NCI-H1436 treated with DMSO at 0.1 percent for 48 hours (cell line): ENCODE data around the gene AKT1S1.
A peak's percentile ranks its signal among the peaks of the same experiment; 100 is the strongest.

Experiments used
- DNase-seq: peaks from one replicate; lab custom pipeline; 2025; lab: John Stamatoyannopoulos, UW

AKT1S1 gene

DNA sequence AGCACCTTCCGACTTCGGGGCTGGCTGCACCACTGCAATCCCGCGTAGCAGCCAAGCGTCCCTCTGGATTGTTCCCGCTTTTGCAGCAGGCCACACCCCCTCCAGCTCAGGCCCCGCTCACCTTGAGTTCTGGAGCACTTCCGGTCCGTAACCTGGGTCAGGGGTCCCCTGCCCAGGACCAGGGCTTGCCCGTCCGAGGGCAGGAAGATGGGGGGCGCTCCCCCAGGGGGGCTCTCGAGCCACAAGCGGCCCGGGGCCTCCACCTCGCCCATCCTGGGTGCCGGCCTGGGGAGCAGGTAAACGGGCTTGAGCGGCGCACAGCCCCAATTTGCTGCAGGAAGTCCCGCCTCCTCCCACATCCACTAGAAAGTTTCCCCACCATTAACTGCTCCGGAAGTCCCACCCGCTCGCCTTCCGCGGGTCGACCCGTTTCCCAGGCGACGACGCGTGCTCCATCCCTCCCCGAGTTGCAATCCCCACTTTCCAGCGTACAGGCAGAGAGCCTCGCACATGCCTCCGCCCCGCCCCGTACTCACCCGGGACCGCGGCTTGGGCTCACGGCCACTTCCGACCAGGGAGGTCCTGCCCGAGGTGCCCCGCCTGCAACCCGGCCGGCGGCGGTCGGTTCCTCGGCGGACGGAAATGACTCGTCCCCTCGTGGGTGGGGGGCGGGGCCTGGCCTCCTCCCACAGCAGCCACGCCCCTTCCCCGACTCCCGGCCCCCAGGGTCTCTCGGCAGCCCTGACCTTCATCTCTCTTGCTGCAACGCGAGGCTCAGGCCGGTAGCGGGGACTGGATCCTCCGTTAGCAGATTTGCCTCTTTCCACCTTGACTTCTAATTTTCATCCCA is 10.0 kb downstream of the AKT1S1 start, which contains the start of gene PNKP:
Gene PNKP, minus strand, starts transcription at position 644 of the 850 bp plus-strand sequence. Its CDS starts 372 bp downstream, at position 272.
- peak; percentile 84 for DNase-seq

- DNase-seq: no peak
Measured at GRCh38 chr19:49864890-49865289, 12.3 kb downstream of the AKT1S1 start.

- no peak for DNase-seq
Measured at GRCh38 chr19:49863935-49864320, 13.2 kb downstream of the AKT1S1 start.

DNA sequence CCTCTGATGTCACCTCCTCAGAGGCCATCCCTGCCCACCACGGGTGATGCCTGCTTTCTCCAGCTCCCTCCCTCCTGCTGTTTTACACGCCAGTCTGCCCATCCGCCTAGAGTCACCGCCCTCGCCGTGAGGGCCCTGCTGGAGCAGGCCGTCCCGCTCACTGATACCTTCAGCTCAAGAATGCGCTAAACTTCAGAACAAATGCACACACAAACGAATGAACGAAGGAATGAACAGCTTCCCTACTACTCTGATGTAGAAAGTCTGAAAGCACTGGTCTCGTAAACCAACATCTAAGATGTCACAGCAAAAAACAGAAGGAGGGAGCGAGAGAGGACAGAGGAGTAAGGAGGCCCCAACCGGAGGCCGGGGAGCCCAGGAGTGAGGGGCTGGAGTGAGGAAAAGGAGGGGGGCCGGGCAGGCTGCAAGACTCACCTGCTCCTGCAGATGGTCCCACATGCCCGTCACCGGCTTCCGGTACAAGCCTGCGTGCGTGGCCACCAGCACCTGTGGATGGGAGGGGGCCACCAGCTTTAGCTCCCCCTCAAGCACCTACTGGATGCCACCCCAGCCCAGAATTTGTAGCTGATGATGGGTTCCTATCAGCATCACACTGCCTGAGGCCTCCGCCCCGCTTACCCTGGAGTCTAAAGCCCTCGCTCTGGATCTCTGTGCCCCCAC is 13.8 kb downstream of the AKT1S1 start:
- DNase-seq: no peak

DNA sequence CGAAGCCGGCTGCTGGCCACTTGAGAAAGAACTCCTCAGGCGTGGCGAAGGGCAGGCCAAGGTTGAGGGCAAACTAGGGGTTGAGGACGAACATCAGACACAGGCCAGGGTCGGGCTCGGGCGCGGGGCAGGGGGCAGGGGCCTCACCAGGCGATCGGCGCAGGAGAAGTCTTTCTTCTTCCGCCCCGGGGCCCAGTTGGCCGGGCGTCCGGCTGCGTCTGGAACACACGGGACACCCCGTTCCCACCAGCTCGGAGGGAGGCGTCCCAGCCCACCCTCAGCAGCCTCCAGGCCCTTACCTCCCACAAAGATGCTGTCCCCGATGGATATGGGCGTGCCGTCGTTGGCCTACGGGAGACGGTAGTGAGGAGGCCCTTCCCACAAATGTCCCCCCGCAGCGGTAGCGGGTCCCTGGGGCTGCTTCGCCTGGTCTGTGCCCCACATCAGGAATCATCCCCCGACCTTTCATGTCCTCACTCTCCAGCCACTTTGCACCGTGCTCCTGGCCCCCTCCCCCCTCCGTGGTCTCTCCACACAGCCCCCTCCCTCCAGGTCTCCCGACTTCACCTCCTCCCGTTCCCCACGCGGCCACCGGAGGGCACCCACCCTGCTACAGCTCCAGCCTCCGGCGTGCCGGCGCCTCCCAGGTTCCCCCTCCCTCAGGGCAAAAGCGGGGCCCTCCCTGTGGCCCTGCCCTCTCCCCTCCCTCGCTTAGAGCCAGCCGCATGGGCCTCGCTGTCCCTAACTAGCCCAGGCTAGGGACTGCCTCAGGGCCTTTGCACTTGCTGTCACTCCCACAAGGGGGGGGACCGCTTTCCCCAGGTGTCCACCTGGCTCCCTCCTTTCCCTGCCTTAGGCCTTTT is 14.5 kb downstream of the AKT1S1 start:
- DNase-seq: no peak

DNA sequence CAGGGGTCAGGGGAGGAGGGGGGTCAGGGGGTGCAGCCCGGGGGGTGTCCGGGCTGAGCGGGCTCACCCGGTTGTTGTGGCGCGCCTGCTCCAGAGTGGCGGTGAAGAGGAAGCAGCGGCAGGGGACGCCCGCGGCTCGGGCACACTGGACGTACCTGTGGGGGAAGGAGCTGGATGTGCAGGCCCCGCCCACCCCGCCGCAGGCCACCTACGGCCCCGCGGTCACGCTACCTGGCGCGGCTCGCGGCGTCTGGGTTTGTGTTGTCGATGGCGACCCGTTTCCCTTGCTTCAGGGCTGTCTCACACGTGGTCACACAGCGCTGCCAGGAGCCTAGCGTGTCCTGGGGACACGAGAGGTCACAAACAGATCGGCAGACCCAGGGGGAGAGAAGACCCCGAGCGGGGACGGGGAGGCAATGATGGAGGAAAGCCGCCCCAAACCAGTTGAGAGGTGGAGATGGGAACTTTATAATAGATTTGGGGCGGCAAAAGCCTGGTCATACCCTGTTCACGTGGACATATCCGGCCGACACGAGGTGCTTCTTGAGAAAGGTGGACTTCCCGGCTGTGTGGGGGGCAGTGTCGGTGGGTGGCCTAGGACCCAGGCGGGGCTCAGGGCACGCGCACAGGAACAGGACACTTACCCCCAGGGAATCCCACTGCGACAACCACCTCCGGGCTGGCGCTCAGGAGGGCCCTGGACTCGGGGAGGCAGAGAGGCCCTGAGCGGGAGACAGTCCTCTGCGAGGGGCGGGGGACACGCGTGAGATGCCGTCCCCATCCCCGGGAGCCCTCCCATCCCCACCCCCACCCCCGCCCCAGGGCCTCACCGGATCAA is 15.4 kb downstream of the AKT1S1 start:
- no peak for DNase-seq

DNA sequence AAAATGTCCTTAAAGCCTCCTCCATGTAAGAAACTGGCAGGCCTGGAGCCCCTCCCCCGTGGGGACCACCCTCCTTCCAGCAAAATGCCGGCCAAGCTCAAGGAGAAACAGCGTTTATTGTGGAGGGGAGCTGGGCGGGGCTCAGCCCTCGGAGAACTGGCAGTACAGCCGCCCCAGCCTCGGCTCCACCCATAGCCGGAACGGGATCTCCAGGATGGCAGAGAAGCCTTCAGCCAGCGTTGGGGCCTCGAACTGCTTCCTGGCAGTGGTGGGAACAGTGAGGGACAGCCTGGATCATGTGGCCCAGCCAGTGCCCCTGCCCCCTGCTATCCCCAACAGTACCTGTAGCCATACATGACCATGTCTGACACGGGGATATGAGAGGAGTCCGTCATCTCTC is 16.0 kb downstream of the AKT1S1 start:
- DNase-seq: no peak

DNA sequence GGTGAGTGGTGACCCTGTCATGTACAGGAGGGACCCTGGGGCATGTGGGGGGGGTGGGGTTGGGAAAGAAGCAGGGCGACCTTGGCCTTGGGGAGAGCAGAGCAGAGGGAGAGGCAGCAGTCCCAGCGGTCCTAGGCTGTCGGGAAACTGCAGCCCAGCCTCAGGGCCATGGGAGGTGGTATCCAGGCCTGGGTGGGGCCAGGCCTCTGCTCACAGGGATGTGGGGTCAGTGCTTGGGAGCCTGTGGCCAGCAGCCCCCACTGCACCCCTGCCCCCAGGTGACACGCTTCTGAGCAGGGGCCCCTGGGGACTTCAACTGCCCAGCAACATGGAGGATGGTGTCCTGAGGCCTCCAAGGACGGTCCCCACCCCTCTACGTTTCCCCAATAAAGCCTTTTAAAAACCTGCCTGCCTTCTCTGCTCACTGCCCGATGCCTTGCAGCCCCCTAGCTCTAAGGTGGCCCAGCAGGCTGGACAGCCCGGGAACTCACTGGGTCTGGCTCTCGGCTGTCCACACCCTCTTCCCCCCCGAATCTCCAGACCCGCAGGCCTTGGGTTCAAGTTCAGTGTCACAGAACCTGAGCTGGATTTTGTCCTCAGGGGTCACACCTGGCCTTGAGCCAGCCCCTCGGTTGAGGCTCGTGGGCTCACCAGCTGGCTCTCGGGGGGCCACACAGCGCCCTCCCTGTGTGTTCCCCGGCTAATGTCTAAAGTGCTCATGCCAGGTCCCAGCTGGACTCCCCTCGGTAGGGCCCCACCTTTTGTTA is 16.6 kb downstream of the AKT1S1 start:
- DNase-seq: no peak

DNA sequence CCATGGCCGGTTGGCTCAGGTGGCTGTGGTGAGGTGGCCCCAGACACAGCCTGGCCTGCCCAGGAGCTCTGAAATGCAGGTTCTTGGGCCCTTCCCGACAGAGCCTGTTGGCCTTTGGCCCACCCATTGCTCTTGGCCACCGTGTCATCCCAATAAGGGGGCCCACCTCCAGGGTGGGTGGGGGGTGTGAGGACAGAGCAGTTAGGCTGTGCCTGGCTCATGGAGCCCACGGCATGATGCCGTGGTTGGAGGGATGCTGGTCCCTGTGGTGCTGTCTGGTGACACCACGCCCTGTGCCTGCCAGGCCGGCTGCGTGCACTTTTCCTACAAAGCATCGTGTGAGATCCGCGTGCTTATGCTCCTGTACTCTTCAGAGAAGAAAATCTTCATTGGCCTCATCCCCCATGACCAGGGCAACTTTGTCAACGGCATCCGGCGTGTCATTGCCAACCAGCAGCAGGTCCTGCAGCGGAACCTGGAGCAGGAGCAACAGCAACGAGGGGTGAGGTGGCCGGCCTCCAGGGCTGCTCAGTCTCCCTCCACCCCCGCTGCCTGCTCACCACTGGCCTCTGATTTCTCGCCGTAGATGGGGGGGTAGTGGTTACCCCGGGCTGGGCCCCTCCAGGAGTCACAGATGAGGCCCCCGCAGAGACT is 17.3 kb downstream of the AKT1S1 start:
- no peak for DNase-seq

DNA sequence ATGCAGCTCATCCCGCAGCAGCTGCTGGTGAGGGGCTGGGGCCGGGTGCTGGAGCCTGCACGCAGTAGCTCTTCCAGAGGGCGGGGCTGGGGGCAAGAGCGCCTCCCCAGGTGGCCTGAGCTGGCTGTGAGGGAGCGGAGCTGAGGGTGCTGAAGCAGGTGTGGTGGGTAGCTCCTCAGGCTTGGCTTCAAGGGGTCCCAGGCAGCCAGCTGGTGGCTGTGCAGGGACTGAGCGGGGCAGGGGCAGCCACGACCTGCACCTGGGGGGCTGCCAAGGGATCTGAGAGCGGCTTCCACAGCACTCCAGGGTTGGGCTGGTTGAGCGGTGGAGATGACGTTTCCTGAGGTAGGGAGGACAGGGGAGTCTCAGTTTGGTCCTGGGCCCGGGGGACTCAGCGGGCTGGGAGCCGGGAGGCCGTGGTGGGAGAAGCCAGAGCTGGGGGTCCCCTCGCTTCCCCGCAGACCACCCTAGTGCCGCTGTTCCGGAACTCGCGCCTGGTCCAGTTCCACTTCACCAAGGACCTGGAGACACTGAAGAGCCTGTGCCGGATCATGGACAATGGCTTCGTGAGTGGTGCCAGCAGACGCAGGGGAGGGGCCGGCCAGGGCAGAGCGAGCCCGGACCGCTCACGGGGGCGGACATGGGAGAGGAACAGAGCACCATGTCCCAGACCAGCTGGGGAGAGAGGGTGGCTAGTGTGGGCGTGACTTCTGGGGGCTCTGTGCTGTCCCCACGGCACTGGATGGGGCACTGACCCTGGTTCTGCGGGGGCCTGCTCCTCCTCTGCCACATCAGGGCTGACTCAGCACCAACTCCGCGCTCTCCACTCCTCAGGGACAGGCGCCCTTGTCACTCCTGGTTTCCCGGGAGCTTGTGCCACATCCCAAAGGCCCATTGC is 18.8 kb downstream of the AKT1S1 start:
- no peak for DNase-seq

DNA sequence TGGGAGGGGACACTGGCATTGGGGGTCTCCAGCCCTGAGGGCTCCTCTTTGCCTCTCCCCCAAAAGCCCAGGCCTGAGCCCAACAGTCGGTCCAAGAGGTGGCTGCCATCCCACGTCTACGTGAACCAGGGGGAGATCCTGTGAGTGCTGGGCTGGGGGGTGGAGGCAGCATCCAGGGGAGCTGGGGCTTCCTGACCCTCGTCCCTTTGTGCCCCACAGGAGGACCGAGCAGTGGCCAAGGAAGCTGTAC is 19.4 kb downstream of the AKT1S1 start:
- no peak for DNase-seq

DNA sequence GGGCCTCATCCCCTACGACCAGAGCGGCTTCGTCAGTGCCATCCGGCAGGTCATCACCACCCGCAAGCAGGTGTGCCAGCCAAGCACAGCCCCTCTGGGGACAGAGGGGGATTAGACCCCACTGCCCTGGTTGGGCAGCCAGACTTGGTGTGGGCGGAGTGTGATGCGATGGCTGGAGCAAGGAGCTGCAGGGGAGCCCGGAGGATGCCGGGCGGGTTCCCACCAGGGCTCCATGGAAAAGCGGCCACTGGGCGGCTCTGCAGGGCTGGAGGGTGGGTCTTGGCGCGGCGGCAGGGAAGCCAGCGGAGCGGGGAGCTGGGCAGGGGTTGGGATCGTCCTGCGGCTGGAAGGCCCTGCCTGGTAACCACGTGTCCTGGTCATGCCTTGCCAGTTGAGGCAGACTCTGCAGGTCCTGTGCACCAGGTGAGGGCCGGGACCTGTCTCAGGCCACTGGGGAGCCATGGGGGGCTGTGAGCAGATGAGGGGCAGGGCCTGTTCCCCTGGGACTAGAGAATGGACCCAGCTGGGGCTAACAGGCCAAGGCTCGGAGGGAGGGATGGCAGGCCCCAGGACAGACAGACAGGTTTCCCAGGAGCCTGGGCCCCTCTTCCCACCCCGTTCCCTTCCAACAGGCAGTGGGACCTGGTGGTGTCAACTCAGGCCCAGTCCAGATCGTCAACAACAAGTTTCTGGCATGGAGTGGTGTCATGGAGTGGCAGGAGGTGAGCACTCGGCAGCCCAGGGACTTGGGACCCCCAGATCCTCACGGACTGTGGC is 19.9 kb downstream of the AKT1S1 start:
- no peak for DNase-seq

DNA sequence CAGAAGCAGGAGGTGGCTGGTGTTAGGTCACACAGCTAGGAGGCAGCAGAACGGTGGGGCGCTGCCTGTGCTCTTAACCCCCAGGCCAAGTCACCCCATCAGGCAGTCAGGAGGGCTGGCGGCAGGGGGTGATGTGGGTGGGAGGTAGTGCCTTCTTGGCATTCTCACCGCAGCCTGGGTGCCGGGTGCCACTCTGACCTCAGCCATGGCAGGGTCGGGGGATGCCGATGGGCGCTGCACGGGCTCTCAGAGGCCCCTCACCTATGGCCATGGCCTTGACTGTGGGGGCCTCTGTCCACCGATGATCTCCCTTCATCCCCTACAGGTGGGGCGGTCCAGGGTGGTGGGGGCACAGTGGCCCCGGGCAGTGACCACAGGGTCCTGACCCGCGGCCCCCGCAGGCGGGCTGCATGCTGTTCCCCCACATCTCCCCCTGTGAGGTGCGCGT is 20.6 kb downstream of the AKT1S1 start:
- no peak for DNase-seq

GRCh38 chr19:49855676-49856573 is 21.2 kb downstream of the AKT1S1 start:
- no peak for DNase-seq

GRCh38 chr19:49855277-49855675 is 21.9 kb downstream of the AKT1S1 start:
- no peak for DNase-seq

DNA sequence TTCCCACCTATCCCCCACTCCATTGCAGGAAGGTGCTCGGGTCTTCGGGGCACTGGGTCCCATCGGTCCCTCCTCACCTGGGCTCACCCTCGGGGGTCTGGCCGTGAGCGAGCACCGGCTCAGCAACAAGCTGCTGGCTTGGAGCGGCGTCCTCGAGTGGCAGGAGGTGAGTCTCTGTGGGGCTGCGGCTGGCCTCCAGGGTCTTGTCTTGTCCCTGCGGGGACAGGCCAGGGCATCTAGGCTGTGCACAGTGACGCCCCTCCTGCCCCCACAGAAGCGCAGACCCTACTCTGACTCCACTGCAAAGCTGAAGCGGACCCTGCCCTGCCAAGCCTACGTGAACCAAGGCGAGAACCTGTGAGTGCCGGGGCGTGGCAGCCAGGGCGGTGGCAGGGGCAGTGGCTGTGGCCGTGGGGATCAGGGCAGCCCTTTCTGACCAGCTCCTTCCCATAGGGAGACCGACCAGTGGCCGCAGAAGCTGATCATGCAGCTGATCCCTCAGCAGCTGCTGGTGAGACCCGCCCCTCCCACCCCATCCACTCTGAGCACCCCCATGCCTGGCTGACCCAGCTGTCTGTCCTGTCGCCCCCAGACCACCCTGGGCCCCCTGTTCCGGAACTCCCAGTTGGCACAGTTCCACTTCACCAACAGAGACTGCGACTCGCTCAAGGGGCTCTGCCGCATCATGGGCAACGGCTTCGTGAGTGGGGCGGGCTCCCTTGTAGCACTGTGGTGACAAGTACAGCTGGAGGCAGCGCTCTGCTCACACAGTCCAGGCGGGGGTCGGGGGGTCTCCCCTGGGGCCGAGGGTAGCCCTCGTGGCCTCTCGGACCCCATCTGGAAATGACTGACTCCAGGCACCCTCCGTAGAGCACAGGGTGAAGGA is 22.5 kb downstream of the AKT1S1 start:
- no peak for DNase-seq
